ENCODE data around the gene TMEM51.

Gene TMEM51

GRCh38 chr1:15123270-15123669 lies 30.3 kb upstream of the TMEM51 start:
- no peaks in the 10 kb centered on the region for H3K79me1 ChIP-seq (ENCODE audit: low read length)
- no peaks in the 10 kb centered on the region for H3K79me2 ChIP-seq (ENCODE audit: control insufficient read depth, insufficient read depth, low read length)
- H3K4me2 ChIP-seq (ENCODE audit: low read length), result no peak overlapping the region
- no peak overlapping the region for H3K4ac ChIP-seq (ENCODE audit: low read depth, low read length)
- no peak overlapping the region for H3K18ac ChIP-seq (ENCODE audit: low read length)
- no peak overlapping the region for H3K56ac ChIP-seq (ENCODE audit: low read length)
- H2BK120ac ChIP-seq (ENCODE audit: low read depth, low read length), result no peak overlapping the region
- H3K4me3 ChIP-seq (ENCODE audit: low read length), result no peak overlapping the region
- H2BK15ac ChIP-seq (replicated peaks; ENCODE audit: low read depth), result no peak overlapping the region
- H3K9ac ChIP-seq (ENCODE audit: low read length), result no peak overlapping the region
- H2BK5ac ChIP-seq (ENCODE audit: low read length), result no peak overlapping the region
- H3K27me3 ChIP-seq (ENCODE audit: insufficient read depth, low read length, poor library complexity), result no peaks in the 10 kb centered on the region
- H4K5ac ChIP-seq (ENCODE audit: low read length), result no peak overlapping the region
- H3K27ac ChIP-seq (ENCODE audit: low read depth, low read length), result no peak overlapping the region
- DNase-seq, result no peak
- H2AK5ac ChIP-seq (ENCODE audit: low read length), result no peak overlapping the region
- H3K4me1 ChIP-seq (ENCODE audit: control insufficient read depth, low read depth, low read length), result no peaks in the 10 kb centered on the region
- H3K23ac ChIP-seq (ENCODE audit: low read length), result no peak overlapping the region
- H3K36me3 ChIP-seq (ENCODE audit: control insufficient read depth, insufficient read depth, low read length), result no peaks in the 10 kb centered on the region
- H4K8ac ChIP-seq (ENCODE audit: low read depth, low read length), result no peak overlapping the region
- WGBS (ENCODE audit: extremely low coverage, insufficient coverage, low lambda C conversion rate), result no CpG with 5 or more reads among the region's 5 CpGs

GRCh38 chr1:15123925-15124324 lies 29.6 kb upstream of the TMEM51 start:
- no peak overlapping the region for H3K4ac ChIP-seq (ENCODE audit: low read depth, low read length)
- H3K23ac ChIP-seq (ENCODE audit: low read length), result no peak overlapping the region
- no peaks in the 10 kb centered on the region for H3K27me3 ChIP-seq (ENCODE audit: insufficient read depth, low read length, poor library complexity)
- no peak overlapping the region for H4K8ac ChIP-seq (ENCODE audit: low read depth, low read length)
- H3K27ac ChIP-seq (ENCODE audit: low read depth, low read length), result no peak overlapping the region
- H2AK5ac ChIP-seq (ENCODE audit: low read length), result no peak overlapping the region
- no peak overlapping the region for H2BK5ac ChIP-seq (ENCODE audit: low read length)
- no peak overlapping the region for H3K18ac ChIP-seq (ENCODE audit: low read length)
- no peak for DNase-seq
- no peak overlapping the region for H4K5ac ChIP-seq (ENCODE audit: low read length)
- no peaks in the 10 kb centered on the region for H3K79me2 ChIP-seq (ENCODE audit: control insufficient read depth, insufficient read depth, low read length)
- no peaks in the 10 kb centered on the region for H3K36me3 ChIP-seq (ENCODE audit: control insufficient read depth, insufficient read depth, low read length)
- H3K56ac ChIP-seq (ENCODE audit: low read length), result no peak overlapping the region
- no peak overlapping the region for H3K9ac ChIP-seq (ENCODE audit: low read length)
- H3K4me2 ChIP-seq (ENCODE audit: low read length), result no peak overlapping the region
- H3K4me1 ChIP-seq (ENCODE audit: control insufficient read depth, low read depth, low read length), result no peaks in the 10 kb centered on the region
- H3K79me1 ChIP-seq (ENCODE audit: low read length), result no peaks in the 10 kb centered on the region
- H3K4me3 ChIP-seq (ENCODE audit: low read length), result no peak overlapping the region
- no peak overlapping the region for H2BK120ac ChIP-seq (ENCODE audit: low read depth, low read length)
- no peak overlapping the region for H2BK15ac ChIP-seq (replicated peaks; ENCODE audit: low read depth)
- no CpG with 5 or more reads among the region's 9 CpGs for WGBS (ENCODE audit: extremely low coverage, insufficient coverage, low lambda C conversion rate)

GRCh38 chr1:15124362-15125100 lies 29.0 kb upstream of the TMEM51 start:
- Histone ChIP-seq H2BK5ac (ENCODE audit: low read length) (no peak overlapping the region), H2BK120ac (ENCODE audit: low read depth, low read length) (no peak overlapping the region)
- WGBS (ENCODE audit: extremely low coverage, insufficient coverage, low lambda C conversion rate), result no CpG with 5 or more reads among the region's 25 CpGs

GRCh38 chr1:15125101-15125745 lies 28.3 kb upstream of the TMEM51 start:
- H3K23ac ChIP-seq (ENCODE audit: low read length), result no peak overlapping the region
- H3K56ac ChIP-seq (ENCODE audit: low read length), result no peak overlapping the region
- H2BK120ac ChIP-seq (ENCODE audit: low read depth, low read length), result no peak overlapping the region
- no peak overlapping the region for H3K27ac ChIP-seq (ENCODE audit: low read depth, low read length)
- no peak overlapping the region for H3K9ac ChIP-seq (ENCODE audit: low read length)
- H3K36me3 ChIP-seq (ENCODE audit: control insufficient read depth, insufficient read depth, low read length), result no peaks in the 10 kb centered on the region
- no peak overlapping the region for H2AK5ac ChIP-seq (ENCODE audit: low read length)
- H3K27me3 ChIP-seq (ENCODE audit: insufficient read depth, low read length, poor library complexity), result no peaks in the 10 kb centered on the region
- WGBS (ENCODE audit: extremely low coverage, insufficient coverage, low lambda C conversion rate), result no CpG with 5 or more reads among the region's 7 CpGs
- no peak overlapping the region for H3K4ac ChIP-seq (ENCODE audit: low read depth, low read length)
- no peaks in the 10 kb centered on the region for H3K79me1 ChIP-seq (ENCODE audit: low read length)
- H2BK15ac ChIP-seq (replicated peaks; ENCODE audit: low read depth), result no peak overlapping the region
- H2BK5ac ChIP-seq (ENCODE audit: low read length), result no peak overlapping the region
- no peak overlapping the region for H4K5ac ChIP-seq (ENCODE audit: low read length)
- H3K4me3 ChIP-seq (ENCODE audit: low read length), result no peak overlapping the region
- no peak for DNase-seq
- H3K18ac ChIP-seq (ENCODE audit: low read length), result no peak overlapping the region
- H3K79me2 ChIP-seq (ENCODE audit: control insufficient read depth, insufficient read depth, low read length), result no peaks in the 10 kb centered on the region
- no peaks in the 10 kb centered on the region for H3K4me1 ChIP-seq (ENCODE audit: control insufficient read depth, low read depth, low read length)
- no peak overlapping the region for H3K4me2 ChIP-seq (ENCODE audit: low read length)
- no peak overlapping the region for H4K8ac ChIP-seq (ENCODE audit: low read depth, low read length)

More at GRCh38 chr1:15124362-15125100, 29.0 kb upstream of the TMEM51 start:
- Histone ChIP-seq H3K79me2 (ENCODE audit: control insufficient read depth, insufficient read depth, low read length) (no peaks in the 10 kb centered on the region), H4K5ac (ENCODE audit: low read length) (no peak overlapping the region), H3K4ac (ENCODE audit: low read depth, low read length) (no peak overlapping the region), H3K79me1 (ENCODE audit: low read length) (no peaks in the 10 kb centered on the region), H3K18ac (ENCODE audit: low read length) (no peak overlapping the region), H3K9ac (ENCODE audit: low read length) (no peak overlapping the region), H3K4me1 (ENCODE audit: control insufficient read depth, low read depth, low read length) (no peaks in the 10 kb centered on the region), H3K27me3 (ENCODE audit: insufficient read depth, low read length, poor library complexity) (no peaks in the 10 kb centered on the region), H3K4me3 (ENCODE audit: low read length) (no peak overlapping the region), H3K36me3 (ENCODE audit: control insufficient read depth, insufficient read depth, low read length) (no peaks in the 10 kb centered on the region), H3K27ac (ENCODE audit: low read depth, low read length) (no peak overlapping the region), H2BK15ac (replicated peaks; ENCODE audit: low read depth) (no peak overlapping the region), H2AK5ac (ENCODE audit: low read length) (no peak overlapping the region), H3K56ac (ENCODE audit: low read length) (no peak overlapping the region), H3K23ac (ENCODE audit: low read length) (no peak overlapping the region), H3K4me2 (ENCODE audit: low read length) (no peak overlapping the region), H4K8ac (ENCODE audit: low read depth, low read length) (no peak overlapping the region)
- no peak for DNase-seq

- Histone ChIP-seq H3K18ac (ENCODE audit: low read length) (no peak overlapping the region), H3K27me3 (ENCODE audit: insufficient read depth, low read length, poor library complexity) (no peaks in the 10 kb centered on the region), H3K4me1 (ENCODE audit: control insufficient read depth, low read depth, low read length) (no peaks in the 10 kb centered on the region), H3K4ac (ENCODE audit: low read depth, low read length) (no peak overlapping the region), H3K27ac (ENCODE audit: low read depth, low read length) (no peak overlapping the region), H4K8ac (ENCODE audit: low read depth, low read length) (no peak overlapping the region), H2AK5ac (ENCODE audit: low read length) (no peak overlapping the region), H3K4me2 (ENCODE audit: low read length) (no peak overlapping the region), H4K5ac (ENCODE audit: low read length) (no peak overlapping the region), H2BK15ac (replicated peaks; ENCODE audit: low read depth) (no peak overlapping the region), H2BK120ac (ENCODE audit: low read depth, low read length) (no peak overlapping the region), H3K79me2 (ENCODE audit: control insufficient read depth, insufficient read depth, low read length) (no peaks in the 10 kb centered on the region), H3K56ac (ENCODE audit: low read length) (no peak overlapping the region), H3K23ac (ENCODE audit: low read length) (no peak overlapping the region), H3K9ac (ENCODE audit: low read length) (no peak overlapping the region), H3K36me3 (ENCODE audit: control insufficient read depth, insufficient read depth, low read length) (no peaks in the 10 kb centered on the region), H3K79me1 (ENCODE audit: low read length) (no peaks in the 10 kb centered on the region), H2BK5ac (ENCODE audit: low read length) (no peak overlapping the region), H3K4me3 (ENCODE audit: low read length) (no peak overlapping the region)
- DNase-seq, result no peak
- no CpG with 5 or more reads among the region's 6 CpGs for WGBS (ENCODE audit: extremely low coverage, insufficient coverage, low lambda C conversion rate)
Measured at GRCh38 chr1:15128077-15128476, 25.5 kb upstream of the TMEM51 start.

Data from mesendoderm (in vitro differentiated cells).